OCI-LY7 (cell line): ENCODE data around the gene COL15A1.

Experiments used
- EZH2phosphoT487 ChIP-seq: fragments of 200-600 bp; sonication (generic); IDR thresholded peaks from 2 replicates; pipeline ENCODE4 v1.6.1; 2018; ENCODE audit warnings: low read depth, borderline replicate concordance, mild to moderate bottlenecking, mixed run types, antibody characterized with exemption, low read length, moderate library complexity, mixed read lengths
- TF ChIP-seq, protein P1 (sequence below): fragments of 200-600 bp; sonication (generic); conservative IDR thresholded peaks from 2 replicates; pipeline ENCODE4 v1.5.1; 2014; ENCODE audit warnings: mild to moderate bottlenecking, antibody characterized with exemption, low read length, moderate library complexity, mixed read lengths

DNA sequence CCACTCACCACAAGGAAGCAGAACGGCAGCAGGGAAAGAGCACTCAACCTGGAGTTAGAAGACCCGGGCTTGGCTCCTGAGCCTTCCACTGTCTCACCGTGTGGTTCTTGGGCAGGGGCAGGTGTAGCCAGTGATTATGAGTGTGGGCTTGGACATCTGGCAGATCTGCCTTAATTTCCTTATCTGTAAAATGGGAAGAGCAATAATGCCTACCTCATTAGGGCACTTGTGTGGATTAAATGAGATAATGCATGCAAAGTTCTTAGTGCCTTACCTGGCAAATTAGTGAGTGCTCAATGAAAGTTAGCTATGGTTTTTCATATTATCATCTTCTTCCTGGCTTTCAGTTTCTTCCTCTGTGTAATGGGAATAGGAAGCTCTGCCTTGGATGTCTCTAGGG lies 28.1 kb upstream of the COL15A1 start:
- TF ChIP-seq, protein P1, sequence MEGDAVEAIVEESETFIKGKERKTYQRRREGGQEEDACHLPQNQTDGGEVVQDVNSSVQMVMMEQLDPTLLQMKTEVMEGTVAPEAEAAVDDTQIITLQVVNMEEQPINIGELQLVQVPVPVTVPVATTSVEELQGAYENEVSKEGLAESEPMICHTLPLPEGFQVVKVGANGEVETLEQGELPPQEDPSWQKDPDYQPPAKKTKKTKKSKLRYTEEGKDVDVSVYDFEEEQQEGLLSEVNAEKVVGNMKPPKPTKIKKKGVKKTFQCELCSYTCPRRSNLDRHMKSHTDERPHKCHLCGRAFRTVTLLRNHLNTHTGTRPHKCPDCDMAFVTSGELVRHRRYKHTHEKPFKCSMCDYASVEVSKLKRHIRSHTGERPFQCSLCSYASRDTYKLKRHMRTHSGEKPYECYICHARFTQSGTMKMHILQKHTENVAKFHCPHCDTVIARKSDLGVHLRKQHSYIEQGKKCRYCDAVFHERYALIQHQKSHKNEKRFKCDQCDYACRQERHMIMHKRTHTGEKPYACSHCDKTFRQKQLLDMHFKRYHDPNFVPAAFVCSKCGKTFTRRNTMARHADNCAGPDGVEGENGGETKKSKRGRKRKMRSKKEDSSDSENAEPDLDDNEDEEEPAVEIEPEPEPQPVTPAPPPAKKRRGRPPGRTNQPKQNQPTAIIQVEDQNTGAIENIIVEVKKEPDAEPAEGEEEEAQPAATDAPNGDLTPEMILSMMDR: no peak
- no peak for TF ChIP-seq EZH2phosphoT487
